Thyroid gland (tissue), 4 donors: ENCODE measurements around the gene MTF2.

Source experiments
- CTCF ChIP-seq, 6 experiments: fragments of 200-600 bp in 3 of 6; fragments of 450-650 bp in 3 of 6; sonication (generic) in 3 of 6; IDR thresholded peaks; one replicate each; pipeline ENCODE4 v1.5.1; 2016 to 2019; ENCODE audit warnings: antibody characterized with exemption in 6 of 6, mild to moderate bottlenecking in 2 of 6, inconsistent platforms in 1 of 6, moderate library complexity in 1 of 6
- POLR2A ChIP-seq, 2 donors: fragments of 450-650 bp; IDR thresholded peaks; one replicate each; pipeline ENCODE4 v1.6.1; 2017; ENCODE audit warnings: antibody characterized with exemption in 2 of 2, mild to moderate bottlenecking in 2 of 2, moderate library complexity in 1 of 2

DNA sequence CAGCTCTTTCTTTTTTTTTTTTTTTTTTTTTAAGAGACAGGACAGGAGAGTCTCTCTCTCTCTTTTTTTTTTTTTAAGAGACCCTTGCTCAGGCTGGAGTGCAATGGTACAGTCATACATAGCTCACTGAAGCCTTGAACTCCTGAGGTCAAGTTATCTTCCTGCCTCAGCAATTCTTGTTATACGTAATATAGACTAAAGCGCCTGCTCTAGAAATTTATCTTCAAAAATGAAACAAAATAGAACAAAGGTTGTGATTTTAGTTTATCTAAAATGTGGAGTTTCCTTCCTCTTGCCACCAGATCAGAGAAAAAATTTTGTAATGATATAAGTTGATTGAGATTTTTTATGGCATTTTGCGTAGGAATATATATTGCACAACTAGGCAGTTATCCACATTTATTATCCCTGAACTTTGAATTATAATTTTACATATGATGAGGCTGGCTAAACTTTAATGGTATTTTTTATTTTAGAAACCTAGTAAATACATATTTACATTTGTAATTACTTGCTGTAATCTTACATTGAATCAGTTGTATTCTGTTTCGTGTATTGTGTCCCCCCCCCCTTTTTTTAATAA, 44.2 kb downstream of the MTF2 start:
- TF ChIP-seq CTCF (IDR thresholded peaks at IDR 0.05) (no peak), POLR2A (IDR thresholded peaks at IDR 0.05) (no peak)
